Smooth muscle cell (in vitro differentiated cells): ENCODE measurements around the gene RACGAP1. TPM values are rescaled to one million over a fixed set of nuclear protein-coding genes. Genes with fewer than 3 reads are reported as not detected.

Experiments used
- DNase-seq: peaks from one replicate; lab custom pipeline; 2025; ENCODE audit not compliant: unreplicated experiment; lab: John Stamatoyannopoulos, UW
- H2AFZ ChIP-seq: fragments of 200-600 bp; sonication (generic); 2 replicates; pipeline ENCODE4 v1.6.0; 2016; ENCODE audit warnings: antibody characterized with exemption, low read depth, mild to moderate bottlenecking
- H3F3A ChIP-seq: fragments of 200-600 bp; sonication (generic); 2 replicates; pipeline ENCODE4 v1.6.0; 2017; ENCODE audit warnings: antibody characterized with exemption, low read depth
- H3K27ac ChIP-seq: fragments of 200-600 bp; sonication (generic); 2 replicates; pipeline ENCODE4 v1.5.1; 2016; ENCODE audit warnings: low read depth, mild to moderate bottlenecking
- H3K27me3 ChIP-seq: fragments of 200-600 bp; sonication (generic); 2 replicates; pipeline ENCODE4 v1.6.1; 2016; ENCODE audit warnings: low read depth, mild to moderate bottlenecking
- H3K36me3 ChIP-seq: fragments of 200-600 bp; sonication (generic); 2 replicates; pipeline ENCODE4 v1.5.1; 2016; ENCODE audit warnings: low read depth
- H3K4me1 ChIP-seq: fragments of 200-600 bp; sonication (generic); 2 replicates; pipeline ENCODE4 v1.5.1; 2016; ENCODE audit warnings: low read depth
- H3K4me2 ChIP-seq: fragments of 200-600 bp; sonication (generic); 2 replicates; pipeline ENCODE4 v1.6.0; 2016; ENCODE audit warnings: mild to moderate bottlenecking
- H3K4me3 ChIP-seq: fragments of 200-600 bp; sonication (generic); 2 replicates; pipeline ENCODE4 v1.5.1; 2016; ENCODE audit warnings: mild to moderate bottlenecking
- H3K79me2 ChIP-seq: fragments of 200-600 bp; sonication (generic); 2 replicates; pipeline ENCODE4 v1.6.0; 2016; ENCODE audit warnings: low read depth, mild to moderate bottlenecking
- H3K9ac ChIP-seq: fragments of 200-600 bp; sonication (generic); 2 replicates; pipeline ENCODE4 v1.6.0; 2016; ENCODE audit warnings: low read depth
- H3K9me3 ChIP-seq: fragments of 200-600 bp; sonication (generic); replicated peaks from 2 replicates; pipeline ENCODE4 v1.5.1; 2016; ENCODE audit warnings: low read depth
- H4K20me1 ChIP-seq: fragments of 200-600 bp; sonication (generic); 2 replicates; pipeline ENCODE4 v1.6.0; 2016; ENCODE audit warnings: low read depth
- WGBS: methylation state at CpG from one replicate; pipeline ENCODE4 v1.1.7; 2016; ENCODE audit warnings: low lambda C conversion rate; 5-methylcytosine and 5-hydroxymethylcytosine counted together
- polyA plus RNA-seq: library from polyadenylated mRNA; unstranded; fragments of >200 nt; fragmentation: Nextera tagmentation; extraction: Ambion mirVana; gene quantifications from 2 replicates; pipeline ENCODE4 v1.2.1, GENCODE V29; 2016
- total RNA-seq: library from RNA; depleted of rRNA; stranded (reverse); fragments of >200 nt; gene quantifications from 2 replicates; pipeline ENCODE4 v1.2.3, GENCODE V29; 2014
- TF ChIP-seq, protein P1 (sequence below): fragments of 200-600 bp; sonication (generic); IDR thresholded peaks from 2 replicates; pipeline ENCODE4 v1.5.1; 2017; ENCODE audit warnings: borderline replicate concordance, mild to moderate bottlenecking, antibody characterized with exemption; ENCODE audit not compliant: insufficient read depth, poor library complexity, severe bottlenecking

RACGAP1 gene
- total and polyA plus RNA-seq, 2 experiments from 2014 or later: 13.7 to 52.3 TPM

DNA sequence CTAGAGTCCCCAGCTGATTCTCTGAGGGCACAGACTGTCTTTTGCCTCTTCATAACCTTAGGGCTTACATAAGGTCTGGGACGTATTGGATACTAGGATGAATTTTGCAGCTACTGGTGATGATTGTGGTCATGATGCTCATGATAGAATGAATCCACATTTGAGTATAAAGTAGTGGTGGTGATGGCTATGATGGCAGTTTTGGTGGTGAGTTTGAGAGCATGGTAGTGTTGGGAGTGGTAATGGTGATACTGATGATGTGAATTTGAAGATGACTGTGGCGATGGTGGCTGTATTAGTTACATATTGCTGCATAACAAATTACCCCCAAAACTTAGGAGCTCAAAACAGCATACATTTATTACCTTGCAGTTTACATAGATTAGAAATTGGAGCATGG, 18.0 kb upstream of the RACGAP1 start:
- H3F3A ChIP-seq: no peaks in the 10 kb centered on the region
- TF ChIP-seq, protein P1, sequence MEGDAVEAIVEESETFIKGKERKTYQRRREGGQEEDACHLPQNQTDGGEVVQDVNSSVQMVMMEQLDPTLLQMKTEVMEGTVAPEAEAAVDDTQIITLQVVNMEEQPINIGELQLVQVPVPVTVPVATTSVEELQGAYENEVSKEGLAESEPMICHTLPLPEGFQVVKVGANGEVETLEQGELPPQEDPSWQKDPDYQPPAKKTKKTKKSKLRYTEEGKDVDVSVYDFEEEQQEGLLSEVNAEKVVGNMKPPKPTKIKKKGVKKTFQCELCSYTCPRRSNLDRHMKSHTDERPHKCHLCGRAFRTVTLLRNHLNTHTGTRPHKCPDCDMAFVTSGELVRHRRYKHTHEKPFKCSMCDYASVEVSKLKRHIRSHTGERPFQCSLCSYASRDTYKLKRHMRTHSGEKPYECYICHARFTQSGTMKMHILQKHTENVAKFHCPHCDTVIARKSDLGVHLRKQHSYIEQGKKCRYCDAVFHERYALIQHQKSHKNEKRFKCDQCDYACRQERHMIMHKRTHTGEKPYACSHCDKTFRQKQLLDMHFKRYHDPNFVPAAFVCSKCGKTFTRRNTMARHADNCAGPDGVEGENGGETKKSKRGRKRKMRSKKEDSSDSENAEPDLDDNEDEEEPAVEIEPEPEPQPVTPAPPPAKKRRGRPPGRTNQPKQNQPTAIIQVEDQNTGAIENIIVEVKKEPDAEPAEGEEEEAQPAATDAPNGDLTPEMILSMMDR: no peak
- 90% methylated on average over 2 of the region's 2 CpGs for WGBS
- H3K9ac ChIP-seq: no peak overlapping the region
- H3K4me3 ChIP-seq: no peak overlapping the region
- H4K20me1 ChIP-seq: no peaks in the 10 kb centered on the region
- H3K27ac ChIP-seq: no peak overlapping the region
- no peaks in the 10 kb centered on the region for H3K36me3 ChIP-seq
- no peaks in the 10 kb centered on the region for H3K79me2 ChIP-seq
- H2AFZ ChIP-seq: no peak overlapping the region
- no peak overlapping the region for H3K4me2 ChIP-seq
- no peak for DNase-seq
- H3K4me1 ChIP-seq: peaks cover 5% of the 10 kb centered on the region
- H3K9me3 ChIP-seq: no peaks in the 10 kb centered on the region
- H3K27me3 ChIP-seq: no peaks in the 10 kb centered on the region

DNA sequence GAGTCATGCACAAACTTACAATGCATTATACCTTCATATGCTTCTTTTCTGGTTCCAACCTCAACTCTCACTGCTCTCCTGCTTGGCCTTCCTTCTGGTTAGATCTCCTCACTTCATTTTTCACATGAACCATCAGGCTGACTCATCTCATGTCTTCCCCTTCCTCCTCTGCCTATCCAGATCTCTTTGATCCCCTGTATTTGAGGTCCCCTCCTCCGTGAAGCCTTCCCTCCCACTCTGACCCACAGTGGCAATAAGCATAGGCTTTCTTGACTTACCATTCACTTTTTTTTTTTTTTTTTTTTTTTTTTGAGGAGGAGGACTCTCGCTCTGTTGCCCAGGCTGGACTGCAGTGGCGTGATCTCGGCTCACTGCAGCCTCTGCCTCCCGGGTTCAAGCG, 17.4 kb upstream of the RACGAP1 start:
- Histone ChIP-seq H3K4me1 (peaks cover 5% of the 10 kb centered on the region), H3F3A (no peaks in the 10 kb centered on the region), H3K9me3 (no peaks in the 10 kb centered on the region), H4K20me1 (no peaks in the 10 kb centered on the region), H3K27me3 (no peaks in the 10 kb centered on the region), H3K4me2 (no peak overlapping the region), H3K9ac (no peak overlapping the region), H3K4me3 (no peak overlapping the region), H2AFZ (no peak overlapping the region), H3K36me3 (no peaks in the 10 kb centered on the region), H3K79me2 (no peaks in the 10 kb centered on the region), H3K27ac (no peak overlapping the region)
- 71% methylated on average over 6 of the region's 6 CpGs for WGBS
- no peak for DNase-seq
- TF ChIP-seq, protein P1: no peak

DNA sequence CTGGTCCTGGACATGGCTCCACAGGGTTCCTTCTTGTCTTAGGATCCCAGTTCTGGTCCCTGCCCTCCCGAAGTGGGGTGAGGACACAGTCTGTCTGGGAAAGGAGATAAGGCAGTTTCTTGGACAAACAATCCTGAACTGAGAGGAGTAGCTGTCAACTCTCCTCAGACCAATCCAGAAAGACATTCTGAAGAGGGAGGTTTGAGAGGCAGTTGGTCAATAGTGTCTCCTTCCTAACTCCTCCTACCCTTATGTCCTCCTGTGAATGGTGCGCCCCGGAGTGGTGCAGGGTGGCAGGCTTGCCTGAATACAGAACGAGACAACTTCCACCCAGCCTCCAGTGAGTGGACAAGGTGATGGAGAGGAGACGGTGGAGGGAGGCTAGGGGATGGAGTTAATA, 16.7 kb upstream of the RACGAP1 start:
- no peaks in the 10 kb centered on the region for H4K20me1 ChIP-seq
- peaks cover 5% of the 10 kb centered on the region for H3K4me1 ChIP-seq
- H3K27ac ChIP-seq: no peak overlapping the region
- no peak overlapping the region for H2AFZ ChIP-seq
- TF ChIP-seq, protein P1: no peak
- no peaks in the 10 kb centered on the region for H3F3A ChIP-seq
- no peaks in the 10 kb centered on the region for H3K9me3 ChIP-seq
- no peaks in the 10 kb centered on the region for H3K79me2 ChIP-seq
- 88% methylated on average over 5 of the region's 5 CpGs for WGBS
- H3K4me3 ChIP-seq: no peak overlapping the region
- H3K36me3 ChIP-seq: no peaks in the 10 kb centered on the region
- no peak for DNase-seq
- H3K27me3 ChIP-seq: no peaks in the 10 kb centered on the region
- no peak overlapping the region for H3K4me2 ChIP-seq
- H3K9ac ChIP-seq: no peak overlapping the region

DNA sequence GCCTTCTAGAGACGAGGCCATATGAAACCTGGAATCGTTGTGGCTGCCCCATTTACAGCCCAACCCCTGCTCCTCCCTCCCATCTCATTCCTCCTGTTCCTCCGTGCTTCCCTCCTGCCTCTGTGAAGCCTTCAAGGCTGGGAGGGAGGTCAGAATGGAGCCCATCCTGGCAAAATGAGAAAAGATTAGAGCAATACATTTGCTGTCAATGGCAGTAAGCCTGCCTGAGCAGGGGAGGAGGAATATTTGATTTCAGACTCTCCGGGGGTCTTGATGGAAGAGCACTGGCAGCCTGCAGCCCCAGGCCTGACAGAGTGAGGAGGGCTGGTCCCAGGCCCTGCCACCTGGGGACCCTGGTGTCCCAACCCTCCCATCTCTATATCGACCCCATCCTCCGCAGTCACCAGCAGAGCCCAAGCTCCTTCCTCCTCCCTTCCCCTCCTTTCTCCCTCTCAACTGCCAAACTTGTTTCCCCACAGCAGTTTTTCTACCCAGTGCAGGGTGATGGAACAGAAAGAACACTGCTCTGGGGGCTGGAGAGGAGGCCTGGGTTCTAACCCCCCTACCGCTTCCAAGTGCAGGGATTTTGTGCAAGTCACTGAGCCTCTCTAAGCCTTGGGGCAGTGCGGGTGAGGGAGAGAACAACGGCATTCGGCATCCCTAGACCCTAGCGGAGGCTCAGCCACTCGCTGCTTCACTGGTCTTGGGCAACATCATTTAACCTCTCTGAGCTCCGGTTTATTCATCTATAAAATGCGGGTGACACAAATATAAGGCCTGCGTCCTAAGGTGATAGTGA, 16.0 kb upstream of the RACGAP1 start:
- Histone ChIP-seq H3K79me2 (no peaks in the 10 kb centered on the region), H3K9me3 (no peaks in the 10 kb centered on the region), H2AFZ (no peak overlapping the region), H3K36me3 (no peaks in the 10 kb centered on the region), H3F3A (no peaks in the 10 kb centered on the region), H3K4me1 (peaks cover 5% of the 10 kb centered on the region), H3K27me3 (no peaks in the 10 kb centered on the region), H3K27ac (no peak overlapping the region), H4K20me1 (no peaks in the 10 kb centered on the region), H3K4me2 (no peak overlapping the region), H3K9ac (no peak overlapping the region), H3K4me3 (no peak overlapping the region)
- DNase-seq: no peak
- 81% methylated on average over 15 of the region's 15 CpGs for WGBS
- TF ChIP-seq, protein P1: no peak
